Suprapubic skin (tissue), 3 donors: ENCODE results near the gene ENTPD2.

Experiments used
- CTCF ChIP-seq, 2 donors: fragments of 200-600 bp in 1 of 2; fragments of 450-650 bp in 1 of 2; sonication (generic) in 1 of 2; IDR thresholded peaks; one replicate each; pipeline ENCODE4 v1.5.1; 2016 to 2019; ENCODE audit warnings: antibody characterized with exemption in 2 of 2, mild to moderate bottlenecking in 1 of 2, moderate library complexity in 1 of 2
- EP300 ChIP-seq: sonication (generic); formaldehyde crosslinking; IDR thresholded peaks from one replicate; pipeline ENCODE4 v1.6.1; 2017; ENCODE audit warnings: antibody characterized with exemption

GRCh38 chr9:137088121-137088520, 34.3 kb upstream of the ENTPD2 start:
- no peak for TF ChIP-seq CTCF (IDR thresholded peaks at IDR 0.05)
- no peak for TF ChIP-seq EP300
